Measurements from ENCODE around the gene SLC35G4.

GRCh38 chr18:11565716-11566115, 43.7 kb upstream of the SLC35G4 start:
- TF ChIP-seq POLR2AphosphoS5 (IDR thresholded peaks at IDR 0.05; ENCODE audit: low read depth, low read length) (no peak), POLR2A (IDR thresholded peaks at IDR 0.05; ENCODE audit: low read depth, low read length) (no peak), SPI1 (IDR thresholded peaks at IDR 0.05; ENCODE audit: low read depth, low read length) (no peak), PAX5 (IDR thresholded peaks at IDR 0.05; ENCODE audit: insufficient read depth, low read length, severe bottlenecking) (no peak), TAF1 (IDR thresholded peaks at IDR 0.05; ENCODE audit: low read depth, low read length) (no peak)
